Kidney glomerular epithelial cell (primary cell): ENCODE results near the gene ATXN7L3B.

Experiments used
- DNase-seq: peaks from one replicate; lab custom pipeline; 2025; lab: John Stamatoyannopoulos, UW

ATXN7L3B gene

GRCh38 chr12:74551291-74551690 is 13.7 kb downstream of the ATXN7L3B start:
- no peak for DNase-seq

DNA sequence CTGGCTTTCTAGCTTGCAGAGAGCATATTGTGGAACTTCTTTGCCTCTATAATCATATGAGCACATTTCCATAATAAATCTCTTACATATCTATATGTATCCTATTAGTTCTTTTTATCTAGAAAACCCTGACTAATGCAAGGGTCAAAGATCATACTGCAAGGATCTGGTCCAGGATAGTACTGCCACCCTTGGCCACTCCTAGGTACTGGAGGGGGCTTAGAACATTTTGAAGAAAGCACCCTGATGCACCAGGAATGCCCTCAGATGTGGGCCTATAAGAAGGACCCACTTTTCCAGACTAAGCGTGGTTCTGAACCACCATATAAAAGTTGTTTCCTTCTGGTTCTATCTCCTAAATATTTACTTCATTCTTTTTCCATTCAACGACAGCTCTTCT is 14.6 kb downstream of the ATXN7L3B start:
- DNase-seq, result no peak

DNA sequence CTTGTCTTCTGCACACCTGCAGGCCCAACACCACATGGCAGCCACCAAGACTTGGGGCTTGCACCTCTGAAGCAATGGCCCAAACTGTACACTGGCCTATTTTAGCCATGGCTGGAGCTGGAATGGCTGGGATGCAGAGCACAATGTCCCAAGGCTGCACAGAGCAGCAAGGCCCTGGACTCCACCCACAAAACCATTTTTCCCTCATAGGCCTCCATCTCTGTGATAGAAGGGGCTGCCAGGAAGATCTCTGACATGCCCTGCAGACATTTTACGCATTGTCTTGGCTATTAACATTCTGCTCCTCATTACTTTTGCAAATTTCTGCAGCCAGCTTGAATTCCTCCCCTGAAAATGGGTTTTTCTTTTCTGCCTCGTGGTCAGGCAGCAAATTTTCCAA is 22.1 kb downstream of the ATXN7L3B start:
- no peak for DNase-seq

DNA sequence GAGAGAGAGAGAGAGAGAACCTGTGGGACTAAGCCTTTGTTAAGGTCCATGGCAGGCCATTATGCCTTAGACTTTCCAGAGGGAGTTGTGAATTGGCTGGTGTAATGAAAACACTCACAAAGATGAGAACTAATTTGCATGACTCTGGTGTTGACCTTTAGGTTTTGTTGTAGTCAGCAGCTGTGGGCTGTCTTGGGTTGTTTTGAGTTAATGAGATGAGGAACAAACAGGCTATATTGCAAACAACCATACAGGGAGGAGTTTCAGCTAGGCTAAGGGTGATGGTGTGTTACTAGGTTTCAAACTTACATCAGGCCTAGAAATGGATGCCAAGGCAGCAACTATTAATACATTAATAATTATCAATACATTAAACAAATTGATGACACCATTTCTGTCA is 26.3 kb downstream of the ATXN7L3B start:
- DNase-seq, result no peak

DNA sequence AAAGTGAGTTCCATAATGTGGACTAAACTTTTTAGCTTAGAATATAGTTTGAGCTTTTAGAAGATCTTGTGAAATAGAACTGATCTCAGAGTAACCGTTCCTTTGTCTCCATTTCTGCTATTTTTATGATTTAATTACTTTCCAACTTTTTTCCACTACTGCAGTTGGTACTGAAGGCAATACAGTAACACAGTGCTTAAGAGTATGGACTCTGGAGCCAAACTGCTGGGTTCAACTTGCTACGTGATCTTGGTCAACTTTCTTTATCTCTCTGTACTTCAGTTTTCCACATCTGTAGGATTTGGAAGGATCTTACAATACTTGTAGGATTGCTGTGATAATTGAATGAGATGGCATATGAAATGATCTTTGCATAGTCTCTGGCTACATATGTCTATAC is 40.9 kb downstream of the ATXN7L3B start:
- no peak for DNase-seq

DNA sequence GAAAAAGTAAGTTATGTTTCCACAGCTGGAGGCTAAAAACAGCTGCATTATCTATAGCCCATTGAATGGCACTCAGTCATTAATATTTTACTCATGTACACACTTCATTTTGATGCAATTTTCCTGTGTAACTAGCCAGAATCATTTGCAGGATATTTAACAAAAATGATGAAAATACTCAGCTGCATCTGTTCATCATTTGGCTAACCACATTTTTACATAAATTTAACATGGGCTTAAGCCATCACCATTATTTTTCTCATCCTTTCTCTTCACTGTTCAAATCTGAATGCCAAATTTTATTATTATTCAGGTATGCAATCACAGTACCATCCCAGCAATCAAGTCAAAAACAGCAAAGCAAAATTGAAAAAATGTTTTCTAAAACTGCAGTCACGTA is 41.8 kb downstream of the ATXN7L3B start:
- no peak for DNase-seq

DNA sequence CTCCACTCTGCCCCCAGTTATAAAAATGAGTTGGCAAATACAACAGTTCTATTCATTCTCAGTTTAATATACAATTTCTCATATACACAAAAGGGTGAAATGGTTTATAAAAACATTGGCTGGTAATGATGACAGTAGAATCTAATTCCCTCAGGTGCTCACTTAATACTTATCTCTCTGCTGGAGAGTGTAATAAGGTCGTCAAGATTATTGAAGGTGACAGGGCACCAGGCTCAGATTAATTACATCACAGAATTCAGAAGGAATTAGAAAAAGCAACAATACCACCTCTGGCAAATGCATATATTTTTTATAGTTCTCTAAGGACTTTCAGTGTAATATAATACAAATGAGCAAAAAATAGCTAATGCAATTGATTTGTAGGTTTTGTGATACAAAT is 42.3 kb downstream of the ATXN7L3B start:
- no peak for DNase-seq

GRCh38 chr12:74581439-74581838 is 43.8 kb downstream of the ATXN7L3B start:
- no peak for DNase-seq

DNA sequence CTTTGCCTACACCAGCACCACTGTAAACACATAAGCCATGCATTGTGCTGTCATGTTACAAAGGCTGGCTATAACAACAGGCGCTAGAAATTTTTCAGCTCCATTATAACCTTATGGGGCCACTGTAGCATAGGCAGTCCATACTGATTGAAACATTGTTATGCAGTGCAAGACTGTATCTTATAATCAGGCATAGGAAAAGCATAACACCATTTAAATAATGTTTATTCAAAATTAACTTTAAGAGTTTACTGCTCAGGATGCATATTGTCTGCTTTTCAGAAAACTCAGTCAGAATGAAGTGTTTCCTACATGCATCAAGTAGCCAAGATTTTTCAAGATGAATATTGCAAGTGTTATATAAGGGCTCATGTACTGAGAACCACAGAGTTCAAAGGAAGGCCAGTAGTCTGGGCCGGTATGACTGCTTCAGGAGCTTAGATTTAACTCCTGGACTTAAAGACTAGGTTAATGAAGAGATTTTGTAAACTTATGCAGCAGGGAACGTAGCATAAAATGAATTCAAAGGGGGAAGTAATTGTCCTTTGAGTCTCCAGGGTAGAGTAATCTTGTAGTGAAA is 46.9 kb downstream of the ATXN7L3B start:
- no peak for DNase-seq

DNA sequence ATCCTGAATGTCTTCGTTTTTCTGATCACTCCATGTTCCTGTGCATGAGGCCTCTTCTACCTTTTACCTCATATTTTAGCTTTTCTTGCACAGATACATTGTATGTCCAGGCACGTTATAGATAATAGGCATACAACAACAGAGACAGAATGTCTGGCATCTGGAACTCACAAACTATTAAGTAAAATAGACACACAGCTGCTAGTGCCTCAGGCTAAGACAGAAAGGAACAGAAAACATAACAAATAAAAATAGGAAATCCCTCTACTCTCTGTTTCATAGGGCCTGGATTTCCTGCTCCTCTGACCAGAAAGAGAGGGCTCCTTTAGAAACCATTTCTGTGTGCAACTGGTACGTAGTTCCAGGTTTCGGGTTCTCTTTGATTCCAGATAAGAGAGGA is 48.6 kb downstream of the ATXN7L3B start:
- no peak for DNase-seq
